H9 (cell line): ENCODE results near the gene KRT8. TPM values are rescaled to one million over a fixed set of nuclear protein-coding genes. Genes with fewer than 3 reads are reported as not detected.

Experiments
- DNase-seq: peaks from one replicate; pipeline ENCODE4 v3.0.0-alpha.2; 2017
- H2AFZ ChIP-seq: one replicate; pipeline ENCODE4 v1.6.1; 2013; ENCODE audit warnings: mild to moderate bottlenecking, low read length, control low read depth, moderate library complexity
- H2AK5ac ChIP-seq: 2 replicates; pipeline ENCODE4 v1.6.1; 2013; ENCODE audit warnings: low read length, control low read depth, mixed read lengths; ENCODE audit not compliant: insufficient read length
- H2BK120ac ChIP-seq: one replicate; pipeline ENCODE4 v1.6.1; 2013; ENCODE audit warnings: low read depth, mild to moderate bottlenecking, low read length, control low read depth, inconsistent platforms; ENCODE audit not compliant: poor library complexity, severe bottlenecking
- H2BK12ac ChIP-seq: 2 replicates; pipeline ENCODE4 v1.6.1; 2013; ENCODE audit warnings: low read length, control low read depth, mixed read lengths, low read depth; ENCODE audit not compliant: insufficient read length
- H2BK15ac ChIP-seq: 2 replicates; pipeline ENCODE4 v1.6.1; 2013; ENCODE audit warnings: low read depth, low read length, control low read depth
- H2BK20ac ChIP-seq: one replicate; pipeline ENCODE4 v1.6.1; 2013; ENCODE audit warnings: low read depth, mild to moderate bottlenecking, low read length, control low read depth, inconsistent platforms; ENCODE audit not compliant: poor library complexity, severe bottlenecking
- H2BK5ac ChIP-seq: 2 replicates; pipeline ENCODE4 v1.6.1; 2013; ENCODE audit warnings: low read length, control low read depth, mixed read lengths; ENCODE audit not compliant: insufficient read length
- H3K14ac ChIP-seq: 2 replicates; pipeline ENCODE4 v1.6.1; 2013; ENCODE audit warnings: low read length, control low read depth; ENCODE audit not compliant: insufficient read depth
- H3K18ac ChIP-seq: 2 replicates; pipeline ENCODE4 v1.6.1; 2013; ENCODE audit warnings: low read depth, mild to moderate bottlenecking, mixed read lengths, low read length, control low read depth; ENCODE audit not compliant: insufficient read length
- H3K23ac ChIP-seq: 2 replicates; pipeline ENCODE4 v1.6.1; 2013; ENCODE audit warnings: low read length, control low read depth, mixed read lengths, low read depth; ENCODE audit not compliant: insufficient read length
- H3K23me2 ChIP-seq: 2 replicates; pipeline ENCODE4 v1.6.1; 2013; ENCODE audit warnings: low read depth, mild to moderate bottlenecking, mixed read lengths, low read length, control low read depth; ENCODE audit not compliant: insufficient read length, poor library complexity, severe bottlenecking
- H3K27ac ChIP-seq: 2 replicates; pipeline ENCODE4 v1.5.1; 2013; ENCODE audit warnings: low read length, control low read depth, mixed read lengths, low read depth; ENCODE audit not compliant: insufficient read length
- H3K27me3 ChIP-seq: 2 replicates; pipeline ENCODE4 v1.6.1; 2013; ENCODE audit warnings: low read length, control low read depth, inconsistent platforms; ENCODE audit not compliant: insufficient read depth
- H3K4ac ChIP-seq: 2 replicates; pipeline ENCODE4 v1.6.1; 2013; ENCODE audit warnings: low read depth, mild to moderate bottlenecking, control low read depth, inconsistent platforms, low read length, moderate library complexity
- H3K4me1 ChIP-seq: 2 replicates; pipeline ENCODE4 v1.6.1; 2013; ENCODE audit warnings: low read length, control low read depth, inconsistent platforms; ENCODE audit not compliant: insufficient read depth
- H3K4me2 ChIP-seq: 2 replicates; pipeline ENCODE4 v1.6.1; 2013; ENCODE audit warnings: low read length, control low read depth, mixed read lengths; ENCODE audit not compliant: insufficient read length, insufficient read depth
- H3K56ac ChIP-seq: 2 replicates; pipeline ENCODE4 v1.6.1; 2013; ENCODE audit warnings: low read depth, mild to moderate bottlenecking, mixed read lengths, low read length, control low read depth; ENCODE audit not compliant: insufficient read length
- H3K79me1 ChIP-seq: 2 replicates; pipeline ENCODE4 v1.6.1; 2013; ENCODE audit warnings: low read depth, mild to moderate bottlenecking, moderate library complexity, low read length, control low read depth, inconsistent platforms; ENCODE audit not compliant: insufficient read depth, poor library complexity, severe bottlenecking
- H3K79me2 ChIP-seq: 2 replicates; pipeline ENCODE4 v1.6.1; 2013; ENCODE audit warnings: low read length, control low read depth, inconsistent platforms; ENCODE audit not compliant: insufficient read depth
- H3K9ac ChIP-seq: 2 replicates; pipeline ENCODE4 v1.6.1; 2013; ENCODE audit warnings: low read length, control low read depth, mixed read lengths; ENCODE audit not compliant: insufficient read length; ENCODE audit errors: extremely low read depth
- H3K9me3 ChIP-seq: one replicate; pipeline ENCODE4 v1.6.1; 2013; ENCODE audit warnings: low read depth, low read length, inconsistent platforms; ENCODE audit not compliant: control insufficient read depth
- H3T11ph ChIP-seq: one replicate; pipeline ENCODE4 v1.6.1; 2013; ENCODE audit warnings: mild to moderate bottlenecking, low read length, control low read depth, inconsistent platforms
- H4K20me1 ChIP-seq: one replicate; pipeline ENCODE4 v1.6.1; 2013; ENCODE audit not compliant: control insufficient read depth, insufficient read length, insufficient read depth
- H4K5ac ChIP-seq: 2 replicates; pipeline ENCODE4 v1.6.1; 2013; ENCODE audit warnings: low read depth, mild to moderate bottlenecking, mixed read lengths, low read length, control low read depth; ENCODE audit not compliant: insufficient read length
- H4K8ac ChIP-seq: replicated peaks from 2 replicates; pipeline ENCODE4 v1.6.1; 2013; ENCODE audit warnings: low read length, control low read depth, mixed read lengths, low read depth; ENCODE audit not compliant: insufficient read length
- H4K91ac ChIP-seq: 2 replicates; pipeline ENCODE4 v1.6.1; 2013; ENCODE audit warnings: low read depth, mild to moderate bottlenecking, moderate library complexity, mixed read lengths, low read length, control low read depth; ENCODE audit not compliant: insufficient read length
- H3K27ac Mint-ChIP-seq, 3 experiments: 2 replicates in 2 of 3; 3 replicates in 1 of 3; pipeline ENCODE4 v1.8.0; 2020 to 2021; ENCODE audit warnings: mixed read lengths in 3 of 3, mild to moderate bottlenecking in 1 of 3, moderate library complexity in 1 of 3
- H3K27me3 Mint-ChIP-seq: 2 replicates; pipeline ENCODE4 v1.8.0; 2021; ENCODE audit warnings: low read depth, mild to moderate bottlenecking, moderate library complexity, mixed read lengths
- H3K36me3 Mint-ChIP-seq, 3 experiments: 2 replicates in 2 of 3; 3 replicates in 1 of 3; pipeline ENCODE4 v1.8.0; 2020 to 2021; ENCODE audit warnings: low read depth in 3 of 3, mixed read lengths in 3 of 3; ENCODE audit not compliant: insufficient read depth in 1 of 3
- H3K4me1 Mint-ChIP-seq, 2 experiments: 2 replicates each; pipeline ENCODE4 v1.8.0; 2020; ENCODE audit warnings: mixed read lengths in 2 of 2
- H3K4me3 Mint-ChIP-seq, 2 experiments: 2 replicates in 1 of 2; 3 replicates in 1 of 2; pipeline ENCODE4 v1.8.0; 2020 to 2021; ENCODE audit warnings: mild to moderate bottlenecking in 2 of 2, mixed read lengths in 2 of 2, moderate library complexity in 1 of 2
- H3K9me3 Mint-ChIP-seq, 2 experiments: 2 replicates in 1 of 2; 3 replicates in 1 of 2; pipeline ENCODE4 v1.8.0; 2020; ENCODE audit warnings: mild to moderate bottlenecking in 2 of 2, mixed read lengths in 2 of 2, moderate library complexity in 1 of 2
- WGBS: extraction: QIAGEN DNeasy Blood & Tissue Kit; methylation state at CpG from one replicate; pipeline ENCODE4 v1.1.7; 2013; ENCODE audit warnings: missing lambda C conversion rate, low lambda C conversion rate, mixed read lengths; ENCODE audit not compliant: insufficient read length; ENCODE audit errors: extremely low coverage; 5-methylcytosine and 5-hydroxymethylcytosine counted together
- total RNA-seq: library from RNA; stranded (reverse); gene quantifications from 2 replicates; pipeline ENCODE4 v1.2.1, GENCODE V29; 2021
- TF ChIP-seq, protein P1 (sequence below): fragments of 200-600 bp; sonication (generic); conservative IDR thresholded peaks from 3 replicates; pipeline ENCODE4 v1.8.0; 2021; ENCODE audit warnings: antibody characterized with exemption, mild to moderate bottlenecking

Gene KRT8
- total RNA-seq, 1 experiment from 2014 or later: 244 TPM

DNA sequence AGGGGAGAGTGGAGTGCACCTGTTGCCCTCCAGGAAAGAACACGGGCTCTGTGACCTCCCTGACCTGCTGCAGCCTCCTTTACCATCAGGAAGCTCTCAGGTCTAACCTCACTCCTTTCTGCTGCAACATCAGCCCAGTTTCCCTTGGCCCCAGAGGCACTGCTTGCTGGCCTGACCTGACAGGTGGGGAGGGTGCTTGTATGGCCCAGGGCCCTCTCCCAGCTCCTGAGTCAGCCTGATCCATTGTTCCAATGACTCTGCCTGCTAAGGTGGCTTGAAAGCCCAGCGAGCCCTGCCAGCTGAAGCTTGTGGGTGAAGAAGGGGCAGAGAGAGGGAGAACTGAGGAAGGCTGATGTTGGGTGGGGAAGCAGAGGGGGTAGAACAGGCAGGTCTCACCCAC, 42.9 kb downstream of the KRT8 start:
- H3K56ac ChIP-seq: no peak overlapping the region
- H4K20me1 ChIP-seq: no peaks in the 10 kb centered on the region
- no peaks in the 10 kb centered on the region for H3K23me2 ChIP-seq
- Mint-ChIP-seq H3K4me1 (peaks cover 2 to 3% of the 10 kb centered on the region in 2 experiments), H3K27ac (no peak overlapping the region), H3K9me3 (no peaks in the 10 kb centered on the region), H3K4me3 (no peak overlapping the region), H3K36me3 (no peaks in the 10 kb centered on the region), H3K27me3 (no peaks in the 10 kb centered on the region; the same call in none of the 2 replicates)
- no peak overlapping the region for H2AFZ ChIP-seq
- no peak overlapping the region for H3K4ac ChIP-seq
- no peak overlapping the region for H3K27ac ChIP-seq
- no peak overlapping the region for H4K8ac ChIP-seq
- no peak overlapping the region for H4K91ac ChIP-seq
- no peak overlapping the region for H2BK5ac ChIP-seq
- H3K14ac ChIP-seq: no peak overlapping the region
- peak; percentile 28 for DNase-seq
- no peak overlapping the region for H3K4me2 ChIP-seq
- H3K9me3 ChIP-seq: no peaks in the 10 kb centered on the region
- H3K79me1 ChIP-seq: no peaks in the 10 kb centered on the region
- no peak overlapping the region for H3K9ac ChIP-seq
- H3K4me1 ChIP-seq: no peaks in the 10 kb centered on the region
- no peak overlapping the region for H3T11ph ChIP-seq
- no CpG with 5 or more reads among the region's 2 CpGs for WGBS
- H2BK20ac ChIP-seq: no peak overlapping the region
- H2BK120ac ChIP-seq: no peak overlapping the region
- no peak overlapping the region for H2BK12ac ChIP-seq
- no peaks in the 10 kb centered on the region for H3K79me2 ChIP-seq
- no peak overlapping the region for H2AK5ac ChIP-seq
- H4K5ac ChIP-seq: no peak overlapping the region
- no peak overlapping the region for H2BK15ac ChIP-seq
- TF ChIP-seq, protein P1, sequence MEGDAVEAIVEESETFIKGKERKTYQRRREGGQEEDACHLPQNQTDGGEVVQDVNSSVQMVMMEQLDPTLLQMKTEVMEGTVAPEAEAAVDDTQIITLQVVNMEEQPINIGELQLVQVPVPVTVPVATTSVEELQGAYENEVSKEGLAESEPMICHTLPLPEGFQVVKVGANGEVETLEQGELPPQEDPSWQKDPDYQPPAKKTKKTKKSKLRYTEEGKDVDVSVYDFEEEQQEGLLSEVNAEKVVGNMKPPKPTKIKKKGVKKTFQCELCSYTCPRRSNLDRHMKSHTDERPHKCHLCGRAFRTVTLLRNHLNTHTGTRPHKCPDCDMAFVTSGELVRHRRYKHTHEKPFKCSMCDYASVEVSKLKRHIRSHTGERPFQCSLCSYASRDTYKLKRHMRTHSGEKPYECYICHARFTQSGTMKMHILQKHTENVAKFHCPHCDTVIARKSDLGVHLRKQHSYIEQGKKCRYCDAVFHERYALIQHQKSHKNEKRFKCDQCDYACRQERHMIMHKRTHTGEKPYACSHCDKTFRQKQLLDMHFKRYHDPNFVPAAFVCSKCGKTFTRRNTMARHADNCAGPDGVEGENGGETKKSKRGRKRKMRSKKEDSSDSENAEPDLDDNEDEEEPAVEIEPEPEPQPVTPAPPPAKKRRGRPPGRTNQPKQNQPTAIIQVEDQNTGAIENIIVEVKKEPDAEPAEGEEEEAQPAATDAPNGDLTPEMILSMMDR: no peak
- H3K23ac ChIP-seq: no peak overlapping the region
- H3K27me3 ChIP-seq: no peaks in the 10 kb centered on the region
- no peak overlapping the region for H3K18ac ChIP-seq
